Prostate gland (tissue), 2 donors: Measurements from ENCODE around the gene ETV6.

Experiments used
- POLR2A ChIP-seq: fragments of 450-650 bp; IDR thresholded peaks from one replicate; pipeline ENCODE4 v1.6.1; 2016; ENCODE audit warnings: antibody characterized with exemption, mild to moderate bottlenecking
- POLR2AphosphoS5 ChIP-seq: sonication (generic); formaldehyde crosslinking; IDR thresholded peaks from one replicate; pipeline ENCODE4 v1.6.1; 2017; ENCODE audit warnings: antibody characterized with exemption
- TF ChIP-seq, protein P1 (sequence below), 4 experiments: fragments of 200-600 bp in 2 of 4; fragments of 450-650 bp in 2 of 4; sonication (generic) in 2 of 4; IDR thresholded peaks; 1 replicate in 3 of 4; 2 replicates in 1 of 4; pipeline ENCODE4 v1.5.1; 2016 to 2019; ENCODE audit warnings: antibody characterized with exemption in 4 of 4, mild to moderate bottlenecking in 2 of 4, moderate library complexity in 2 of 4

GRCh38 chr12:11686120-11686519, 36.6 kb downstream of the ETV6 start:
- TF ChIP-seq, protein P1, sequence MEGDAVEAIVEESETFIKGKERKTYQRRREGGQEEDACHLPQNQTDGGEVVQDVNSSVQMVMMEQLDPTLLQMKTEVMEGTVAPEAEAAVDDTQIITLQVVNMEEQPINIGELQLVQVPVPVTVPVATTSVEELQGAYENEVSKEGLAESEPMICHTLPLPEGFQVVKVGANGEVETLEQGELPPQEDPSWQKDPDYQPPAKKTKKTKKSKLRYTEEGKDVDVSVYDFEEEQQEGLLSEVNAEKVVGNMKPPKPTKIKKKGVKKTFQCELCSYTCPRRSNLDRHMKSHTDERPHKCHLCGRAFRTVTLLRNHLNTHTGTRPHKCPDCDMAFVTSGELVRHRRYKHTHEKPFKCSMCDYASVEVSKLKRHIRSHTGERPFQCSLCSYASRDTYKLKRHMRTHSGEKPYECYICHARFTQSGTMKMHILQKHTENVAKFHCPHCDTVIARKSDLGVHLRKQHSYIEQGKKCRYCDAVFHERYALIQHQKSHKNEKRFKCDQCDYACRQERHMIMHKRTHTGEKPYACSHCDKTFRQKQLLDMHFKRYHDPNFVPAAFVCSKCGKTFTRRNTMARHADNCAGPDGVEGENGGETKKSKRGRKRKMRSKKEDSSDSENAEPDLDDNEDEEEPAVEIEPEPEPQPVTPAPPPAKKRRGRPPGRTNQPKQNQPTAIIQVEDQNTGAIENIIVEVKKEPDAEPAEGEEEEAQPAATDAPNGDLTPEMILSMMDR (IDR thresholded peaks at IDR 0.05), result no peak
- TF ChIP-seq POLR2A (no peak), POLR2AphosphoS5 (no peak)
